Left ventricle myocardium inferior (tissue), 1 donor: Measurements from ENCODE around the gene BEAN1. TPM values are rescaled to one million over a fixed set of nuclear protein-coding genes. Genes with fewer than 3 reads are reported as not detected.
"Not testable (repeated sequence)": the region's sequence is repeated elsewhere in the genome, so short reads cannot be mapped to it uniquely, and the experiment has no call there.

Experiments used
- DNase-seq: peaks from one replicate; pipeline ENCODE4 v3.0.0-alpha.2; 2020
- H3K27ac ChIP-seq: fragments of 200-600 bp; replicated peaks from 2 replicates; pipeline ENCODE4 v1.8.0; 2021
- H3K27me3 ChIP-seq: fragments of 200-600 bp; 2 replicates; pipeline ENCODE4 v1.8.0; 2021; ENCODE audit warnings: low read depth
- H3K36me3 ChIP-seq: fragments of 200-600 bp; 2 replicates; pipeline ENCODE4 v1.8.0; 2021
- H3K4me1 ChIP-seq: fragments of 200-600 bp; 2 replicates; pipeline ENCODE4 v1.8.0; 2021
- H3K4me3 ChIP-seq: fragments of 200-600 bp; 2 replicates; pipeline ENCODE4 v1.8.0; 2021; ENCODE audit warnings: mild to moderate bottlenecking, moderate library complexity
- H3K9me3 ChIP-seq: fragments of 200-600 bp; replicated peaks from 2 replicates; pipeline ENCODE4 v1.8.0; 2021
- intact Hi-C: fragments of 100-400 bp; cut with micrococcal nuclease; formaldehyde crosslinking; loops from one replicate; pipeline ENCODE4 v1.11.0; 2022
- total RNA-seq: library from RNA; stranded (reverse); fragmentation: NEBNext Ultra II Directional; extraction: Animal tissue kit (Norgen Biotek cat#: 25700); gene quantifications from one replicate; pipeline ENCODE4 v1.2.1, GENCODE V29; 2021
- TF ChIP-seq, protein P1 (sequence below): fragments of 200-600 bp; IDR thresholded peaks from 2 replicates; pipeline ENCODE4 v1.8.0; 2021; ENCODE audit warnings: antibody characterized with exemption, mild to moderate bottlenecking, borderline replicate concordance
- donor health status: DM: no; HTN: yes; CAD: no; lungs with severe emphysema.

Gene BEAN1
- total RNA-seq, 1 donor from 2014 or later = 0.33 TPM

- no peaks in the 10 kb centered on the region for H3K9me3 ChIP-seq
- H3K27ac ChIP-seq = no peak overlapping the region
Measured at GRCh38 chr16:66446737-66447136, 19.6 kb downstream of the BEAN1 start.

GRCh38 chr16:66447491-66447890 lies 20.4 kb downstream of the BEAN1 start:
- no peak for DNase-seq
- Histone ChIP-seq H3K9me3 (no peaks in the 10 kb centered on the region), H3K4me3 (no peak overlapping the region), H3K27ac (no peak overlapping the region), H3K27me3 (no peaks in the 10 kb centered on the region), H3K4me1 (no peaks in the 10 kb centered on the region), H3K36me3 (no peaks in the 10 kb centered on the region)
- intact Hi-C loops = no loop called here
- TF ChIP-seq, protein P1, sequence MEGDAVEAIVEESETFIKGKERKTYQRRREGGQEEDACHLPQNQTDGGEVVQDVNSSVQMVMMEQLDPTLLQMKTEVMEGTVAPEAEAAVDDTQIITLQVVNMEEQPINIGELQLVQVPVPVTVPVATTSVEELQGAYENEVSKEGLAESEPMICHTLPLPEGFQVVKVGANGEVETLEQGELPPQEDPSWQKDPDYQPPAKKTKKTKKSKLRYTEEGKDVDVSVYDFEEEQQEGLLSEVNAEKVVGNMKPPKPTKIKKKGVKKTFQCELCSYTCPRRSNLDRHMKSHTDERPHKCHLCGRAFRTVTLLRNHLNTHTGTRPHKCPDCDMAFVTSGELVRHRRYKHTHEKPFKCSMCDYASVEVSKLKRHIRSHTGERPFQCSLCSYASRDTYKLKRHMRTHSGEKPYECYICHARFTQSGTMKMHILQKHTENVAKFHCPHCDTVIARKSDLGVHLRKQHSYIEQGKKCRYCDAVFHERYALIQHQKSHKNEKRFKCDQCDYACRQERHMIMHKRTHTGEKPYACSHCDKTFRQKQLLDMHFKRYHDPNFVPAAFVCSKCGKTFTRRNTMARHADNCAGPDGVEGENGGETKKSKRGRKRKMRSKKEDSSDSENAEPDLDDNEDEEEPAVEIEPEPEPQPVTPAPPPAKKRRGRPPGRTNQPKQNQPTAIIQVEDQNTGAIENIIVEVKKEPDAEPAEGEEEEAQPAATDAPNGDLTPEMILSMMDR = no peak

More at GRCh38 chr16:66446737-66447136, 19.6 kb downstream of the BEAN1 start:
- no peaks in the 10 kb centered on the region for H3K36me3 ChIP-seq
- no peak for DNase-seq
- H3K4me1 ChIP-seq = no peaks in the 10 kb centered on the region
- intact Hi-C loops = no loop called here
- no peaks in the 10 kb centered on the region for H3K27me3 ChIP-seq
- H3K4me3 ChIP-seq = no peak overlapping the region
- TF ChIP-seq, protein P1 = no peak

DNA sequence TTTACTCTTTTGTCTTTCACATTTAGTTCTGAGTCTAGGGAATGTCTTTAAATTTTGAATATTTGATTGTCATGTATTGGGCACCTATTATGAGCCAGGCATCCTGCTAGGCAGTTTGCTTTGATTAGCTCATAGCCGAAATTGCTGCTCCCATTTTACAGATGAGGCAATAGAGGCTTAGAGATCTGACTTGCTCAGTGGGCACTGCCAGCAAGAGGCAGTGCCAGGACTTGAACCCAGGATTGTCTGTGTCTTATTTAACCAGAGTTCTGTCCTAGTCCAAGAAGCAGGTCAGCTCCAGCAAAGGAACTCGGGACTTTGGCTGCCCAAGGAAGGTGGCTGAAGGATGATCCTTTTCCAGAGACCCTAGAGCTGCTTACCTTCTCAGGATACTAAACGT lies 24.5 kb downstream of the BEAN1 start:
- intact Hi-C loops = no loop called here
- Histone ChIP-seq H3K27me3 (no peaks in the 10 kb centered on the region), H3K4me1 (no peaks in the 10 kb centered on the region), H3K27ac (no peak overlapping the region), H3K9me3 (no peaks in the 10 kb centered on the region), H3K4me3 (no peak overlapping the region), H3K36me3 (no peaks in the 10 kb centered on the region)
- no peak for DNase-seq
- TF ChIP-seq, protein P1 = no peak

DNA sequence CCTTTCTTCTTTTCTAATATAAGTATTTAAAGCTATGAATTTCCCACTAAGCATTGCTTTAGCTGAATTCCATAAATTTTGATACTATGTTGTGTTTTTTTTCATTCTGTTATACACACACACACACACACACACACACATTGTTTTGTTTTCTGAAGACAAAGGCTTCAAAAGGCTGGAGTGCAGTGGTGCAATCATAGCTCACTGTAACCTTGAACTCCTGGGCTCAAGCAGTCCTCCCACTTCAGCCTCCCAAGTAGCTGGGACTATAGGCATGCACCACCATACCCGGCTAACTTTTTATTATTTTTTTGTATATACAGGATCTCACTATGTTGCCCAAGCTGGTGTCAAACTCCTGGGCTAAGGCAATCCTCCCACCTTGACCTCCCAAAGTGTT lies 26.1 kb downstream of the BEAN1 start:
- H3K4me3 ChIP-seq, DNase-seq, intact Hi-C loops: not testable (repeated sequence)

DNA sequence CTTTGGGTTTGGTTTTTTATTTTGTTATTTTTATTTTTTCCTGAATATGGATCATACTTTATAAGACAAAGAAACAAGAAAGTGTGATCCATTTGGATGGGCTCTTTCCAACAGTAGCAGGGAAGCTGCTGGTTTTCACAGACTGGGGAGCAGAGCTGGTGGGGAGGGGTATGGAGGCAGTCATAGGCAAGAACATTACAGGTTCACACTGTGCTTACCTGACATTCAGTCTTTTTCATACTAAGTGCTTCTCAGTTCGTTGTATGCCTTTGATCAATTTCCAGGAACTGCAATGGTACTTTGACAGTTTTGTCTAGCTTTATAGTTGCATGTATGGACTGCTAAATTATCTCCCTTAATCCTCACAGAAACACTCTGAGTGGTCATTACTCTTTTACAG lies 27.7 kb downstream of the BEAN1 start:
- intact Hi-C loops = no loop called here
- Histone ChIP-seq H3K9me3 (no peaks in the 10 kb centered on the region), H3K27me3 (peaks cover 22% of the 10 kb centered on the region), H3K4me1 (no peaks in the 10 kb centered on the region), H3K27ac (no peak overlapping the region), H3K36me3 (no peaks in the 10 kb centered on the region), H3K4me3 (no peak overlapping the region)
- TF ChIP-seq, protein P1 = no peak
- DNase-seq = no peak

More for the DNA sequence above, 26.1 kb downstream of the BEAN1 start:
- H3K27ac ChIP-seq, H3K36me3 ChIP-seq, H3K9me3 ChIP-seq, H3K4me1 ChIP-seq, H3K27me3 ChIP-seq: not testable (repeated sequence)

DNA sequence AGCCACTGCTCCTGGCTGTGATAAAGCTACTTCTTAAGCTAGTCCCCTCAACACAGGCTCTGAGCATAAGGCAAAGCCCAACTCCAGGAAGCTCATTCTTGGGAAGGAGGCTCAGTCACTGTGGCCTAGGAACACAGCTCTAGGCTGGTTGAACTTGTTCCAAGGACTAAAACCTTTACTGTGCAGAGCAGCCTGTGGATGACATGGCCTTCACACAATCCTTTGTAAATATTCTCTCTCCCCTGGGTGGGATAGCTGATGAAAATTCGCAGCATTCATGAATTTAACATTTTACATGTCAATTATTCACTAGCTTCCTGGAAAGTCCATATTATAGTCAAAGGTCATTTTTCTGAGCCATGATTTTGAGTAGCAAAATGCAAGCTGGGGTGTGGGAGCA lies 28.9 kb downstream of the BEAN1 start:
- no peak overlapping the region for H3K4me3 ChIP-seq
- TF ChIP-seq, protein P1 = no peak
- H3K4me1 ChIP-seq = no peaks in the 10 kb centered on the region
- DNase-seq = no peak
- H3K27ac ChIP-seq = no peak overlapping the region
- no peaks in the 10 kb centered on the region for H3K9me3 ChIP-seq
- peaks cover 34% of the 10 kb centered on the region for H3K27me3 ChIP-seq
- intact Hi-C loops = no loop called here
- H3K36me3 ChIP-seq = no peaks in the 10 kb centered on the region
